Keratinocyte (primary cell): Measurements from ENCODE around the gene SFXN2. TPM values are rescaled to one million over a fixed set of nuclear protein-coding genes. Genes with fewer than 3 reads are reported as not detected.

Experiments used
- DNase-seq: peaks from one replicate; pipeline ENCODE4 v3.0.0-alpha.2; 2011; ENCODE audit warnings: low read depth, missing footprints, low spot score
- FAIRE-seq: peaks from 2 replicates; lab custom pipeline; 2011; peaks lifted over from hg19 to GRCh38; lab: Jason Lieb, UNC
- H2AFZ ChIP-seq: 2 replicates; pipeline ENCODE4 v1.6.0; 2012; ENCODE audit warnings: low read length, control low read depth, inconsistent platforms; ENCODE audit not compliant: control insufficient read depth
- H3K27ac ChIP-seq: 2 replicates; pipeline ENCODE4 v1.5.1; 2011; ENCODE audit warnings: low read length; ENCODE audit not compliant: control insufficient read depth, insufficient read depth
- H3K27me3 ChIP-seq: 3 replicates; pipeline ENCODE4 v1.6.0; 2011; ENCODE audit warnings: low read length; ENCODE audit not compliant: control insufficient read depth, insufficient read depth; ENCODE audit errors: extremely low read depth
- H3K36me3 ChIP-seq, 2 experiments: 2 replicates in 1 of 2; 3 replicates in 1 of 2; pipeline ENCODE4 v1.5.1; 2011; ENCODE audit warnings: low read length in 2 of 2, mild to moderate bottlenecking in 1 of 2; ENCODE audit not compliant: control insufficient read depth in 2 of 2, insufficient read depth in 2 of 2; ENCODE audit errors: extremely low read depth in 1 of 2
- H3K4me1 ChIP-seq: 3 replicates; pipeline ENCODE4 v1.5.1; 2011; ENCODE audit warnings: low read length; ENCODE audit not compliant: control insufficient read depth, insufficient read depth; ENCODE audit errors: extremely low read depth
- H3K4me2 ChIP-seq: 3 replicates; pipeline ENCODE4 v1.6.0; 2011; ENCODE audit warnings: low read depth, low read length; ENCODE audit not compliant: control insufficient read depth, insufficient read depth; ENCODE audit errors: extremely low read depth
- H3K4me3 ChIP-seq, 3 experiments: fragments of 200-600 bp in 1 of 3; sonication (generic) in 1 of 3; 2 replicates in 2 of 3; 3 replicates in 1 of 3; pipeline ENCODE4 v1.5.1; 2011 to 2016; ENCODE audit warnings: low read length in 3 of 3, mild to moderate bottlenecking in 3 of 3, control low read depth in 2 of 3, inconsistent platforms in 1 of 3, low read depth in 1 of 3, mixed read lengths in 1 of 3, mixed run types in 1 of 3, moderate library complexity in 1 of 3; ENCODE audit not compliant: control insufficient read depth in 2 of 3, insufficient read depth in 2 of 3; ENCODE audit errors: extremely low read depth in 1 of 3
- H3K79me2 ChIP-seq: 2 replicates; pipeline ENCODE4 v1.6.0; 2012; ENCODE audit warnings: low read length; ENCODE audit not compliant: control insufficient read depth, insufficient read depth
- H3K9ac ChIP-seq: 3 replicates; pipeline ENCODE4 v1.6.0; 2011; ENCODE audit warnings: low read length; ENCODE audit not compliant: control insufficient read depth, insufficient read depth; ENCODE audit errors: extremely low read depth
- H3K9me1 ChIP-seq: 3 replicates; pipeline ENCODE4 v1.6.0; 2011; ENCODE audit warnings: low read length; ENCODE audit not compliant: control insufficient read depth, insufficient read depth; ENCODE audit errors: extremely low read depth
- H3K9me3 ChIP-seq: 2 replicates; pipeline ENCODE4 v1.5.1; 2012; ENCODE audit warnings: low read depth, low read length; ENCODE audit not compliant: control insufficient read depth
- H4K20me1 ChIP-seq: 3 replicates; pipeline ENCODE4 v1.6.0; 2011; ENCODE audit warnings: low read length; ENCODE audit not compliant: control insufficient read depth, insufficient read depth; ENCODE audit errors: extremely low read depth
- EZH2 ChIP-seq: IDR thresholded peaks from one replicate; pipeline ENCODE4 v1.6.1; 2012; ENCODE audit warnings: inconsistent platforms, mild to moderate bottlenecking, low read length, moderate library complexity
- dilution Hi-C: fragments of 300-500 bp; cut with MboI; formaldehyde crosslinking; loops from one replicate; pipeline ENCODE4 v1.7.0; 2020; ENCODE audit warnings: low sequenced_read_pairs; ENCODE audit not compliant: extremely low pct_ligation_motif_present
- polyA plus RNA-seq, 5 experiments: library from polyadenylated mRNA; depleted of rRNA in 3 of 5; stranded (reverse) in 3 of 5; stranded (forward) in 1 of 5; unstranded in 1 of 5; fragments of >200 nt; gene quantifications; 1 replicate in 1 of 5; 2 replicates in 3 of 5; 3 replicates in 1 of 5; pipeline versions ENCODE4 v1.2.1 to v1.2.3, GENCODE V29; 2011 to 2012; ENCODE audit warnings: missing spikeins in 2 of 5, low read depth in 1 of 5, low replicate concordance in 1 of 5
- TF ChIP-seq, protein P1 (sequence below), 3 experiments: IDR thresholded peaks in 1 of 3; conservative IDR thresholded peaks in 1 of 3; optimal IDR thresholded peaks in 1 of 3; 2 replicates in 2 of 3; 3 replicates in 1 of 3; pipeline versions ENCODE3 to v1.5.1; 2011; ENCODE audit warnings: low read length in 3 of 3, mild to moderate bottlenecking in 3 of 3, moderate library complexity in 2 of 3, control low read depth in 1 of 3, inconsistent platforms in 1 of 3; ENCODE audit not compliant: insufficient read depth in 2 of 3; ENCODE audit errors: extremely low read depth in 1 of 3

SFXN2 gene
- polyA plus RNA-seq, 1 donor (not counting 4 experiments of a cell fraction or from before 2014, with no cell fraction given): 5.0 TPM

DNA sequence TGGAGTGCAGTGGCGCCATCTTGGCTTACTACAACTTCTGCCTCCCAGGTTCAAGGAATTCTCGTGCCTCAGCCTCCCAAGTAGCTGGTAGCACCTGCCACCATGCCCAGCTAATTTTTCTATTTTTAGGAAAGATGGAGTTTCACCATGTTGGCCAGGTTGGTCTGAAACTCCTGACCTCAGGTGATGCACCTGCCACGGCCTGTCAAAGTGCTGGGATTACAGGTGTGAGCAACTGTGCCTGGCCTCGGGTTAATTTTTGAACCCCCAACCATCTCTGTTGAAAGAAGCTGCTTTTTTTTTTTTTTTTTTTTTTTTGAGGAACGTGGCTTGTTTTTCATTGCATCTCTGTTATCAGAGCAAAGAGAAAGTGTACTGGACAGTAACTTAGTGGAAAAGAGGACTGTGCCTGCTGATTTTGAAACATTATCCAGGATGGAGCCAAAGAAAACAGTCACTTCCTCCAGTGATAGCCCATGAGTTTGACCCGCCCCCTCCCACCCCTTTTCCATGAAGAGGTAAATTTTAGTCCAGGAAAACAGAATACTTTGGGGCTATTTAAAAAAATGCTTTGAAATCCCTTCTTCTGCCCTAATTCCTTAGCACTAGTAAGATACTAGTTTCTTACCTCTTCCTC is 67.6 kb downstream of the SFXN2 start:
- FAIRE-seq: no peak
- no peak overlapping the region for H2AFZ ChIP-seq
- H3K9me1 ChIP-seq: peaks cover 2% of the 10 kb centered on the region
- no peak overlapping the region for H3K4me3 ChIP-seq
- peak overlapping the region; percentile 65 for H3K27ac ChIP-seq
- H3K9me3 ChIP-seq: no peaks in the 10 kb centered on the region
- H3K4me2 ChIP-seq: peak overlapping the region; percentile 68
- peaks cover 6% of the 10 kb centered on the region for H3K79me2 ChIP-seq
- H4K20me1 ChIP-seq: no peaks in the 10 kb centered on the region
- no peaks in the 10 kb centered on the region for H3K27me3 ChIP-seq
- TF ChIP-seq EZH2: no peak
- TF ChIP-seq, protein P1, sequence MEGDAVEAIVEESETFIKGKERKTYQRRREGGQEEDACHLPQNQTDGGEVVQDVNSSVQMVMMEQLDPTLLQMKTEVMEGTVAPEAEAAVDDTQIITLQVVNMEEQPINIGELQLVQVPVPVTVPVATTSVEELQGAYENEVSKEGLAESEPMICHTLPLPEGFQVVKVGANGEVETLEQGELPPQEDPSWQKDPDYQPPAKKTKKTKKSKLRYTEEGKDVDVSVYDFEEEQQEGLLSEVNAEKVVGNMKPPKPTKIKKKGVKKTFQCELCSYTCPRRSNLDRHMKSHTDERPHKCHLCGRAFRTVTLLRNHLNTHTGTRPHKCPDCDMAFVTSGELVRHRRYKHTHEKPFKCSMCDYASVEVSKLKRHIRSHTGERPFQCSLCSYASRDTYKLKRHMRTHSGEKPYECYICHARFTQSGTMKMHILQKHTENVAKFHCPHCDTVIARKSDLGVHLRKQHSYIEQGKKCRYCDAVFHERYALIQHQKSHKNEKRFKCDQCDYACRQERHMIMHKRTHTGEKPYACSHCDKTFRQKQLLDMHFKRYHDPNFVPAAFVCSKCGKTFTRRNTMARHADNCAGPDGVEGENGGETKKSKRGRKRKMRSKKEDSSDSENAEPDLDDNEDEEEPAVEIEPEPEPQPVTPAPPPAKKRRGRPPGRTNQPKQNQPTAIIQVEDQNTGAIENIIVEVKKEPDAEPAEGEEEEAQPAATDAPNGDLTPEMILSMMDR (optimal IDR thresholded peaks at IDR 0.05 in 1 of 3, IDR thresholded peaks at IDR 0.05 in 1 of 3, conservative IDR thresholded peaks at IDR 0.05 in 1 of 3; ENCODE audit: extremely low read depth in 1 of 3, insufficient read depth in 2 of 3, low read length in 3 of 3): no peak
- peaks cover 68% of the 10 kb centered on the region for H3K4me1 ChIP-seq
- peaks cover 0 to 1% of the 10 kb centered on the region in 2 experiments for H3K36me3 ChIP-seq
- no peak for DNase-seq
- H3K9ac ChIP-seq: peak overlapping the region; percentile 53
- dilution Hi-C loops: no loop called here

GRCh38 chr10:102782673-102783551 is 68.5 kb downstream of the SFXN2 start:
- DNase-seq (no peak), FAIRE-seq (peak; percentile 57)
- Histone ChIP-seq H3K4me2 (peak overlapping the region; percentile 68), H3K9me3 (no peaks in the 10 kb centered on the region), H3K9ac (peak overlapping the region; percentile 53), H3K9me1 (peaks cover 2% of the 10 kb centered on the region), H3K36me3 (peaks cover 0 to 1% of the 10 kb centered on the region in 2 experiments), H3K4me3 (peak overlapping the region in 1 of 3 experiments; percentile 3), H3K27ac (peak overlapping the region; percentile 65), H3K4me1 (peaks cover 59% of the 10 kb centered on the region), H4K20me1 (no peaks in the 10 kb centered on the region), H3K79me2 (peaks cover 7% of the 10 kb centered on the region), H2AFZ (no peak overlapping the region), H3K27me3 (no peaks in the 10 kb centered on the region)
- TF ChIP-seq, protein P1 (optimal IDR thresholded peaks at IDR 0.05 in 1 of 3, IDR thresholded peaks at IDR 0.05 in 1 of 3, conservative IDR thresholded peaks at IDR 0.05 in 1 of 3; ENCODE audit: extremely low read depth in 1 of 3, insufficient read depth in 2 of 3, low read length in 3 of 3): no peak
- TF ChIP-seq EZH2: no peak
- dilution Hi-C loops: no loop called here
